ENCODE results near the gene FOXO6. TPM values are rescaled to one million over a fixed set of nuclear protein-coding genes. Genes with fewer than 3 reads are reported as not detected.
A peak's percentile ranks its signal among the peaks of the same experiment; 100 is the strongest.
"Not testable (repeated sequence)": the region's sequence is repeated elsewhere in the genome, so short reads cannot be mapped to it uniquely, and the experiment has no call there.

FOXO6 gene
- total RNA-seq, 1 experiment from 2014 or later: 0.18 TPM

GRCh38 chr1:41327383-41327999 is 33.7 kb upstream of the FOXO6 start:
- in situ Hi-C loops (cut with HindIII; ENCODE audit: low pct_unique_long_range_greater_than_20kb, low sequenced_read_pairs): no loop called here

GRCh38 chr1:41328001-41328615 is 33.1 kb upstream of the FOXO6 start:
- no peak for DNase-seq (ENCODE audit: low read depth, low spot score)
- in situ Hi-C loops (cut with HindIII; ENCODE audit: low pct_unique_long_range_greater_than_20kb, low sequenced_read_pairs): no loop called here

More at GRCh38 chr1:41327383-41327999, 33.7 kb upstream of the FOXO6 start:
- no peak for DNase-seq (ENCODE audit: low read depth, low spot score)

- DNase-seq (ENCODE audit: low read depth, low spot score): no peak
- in situ Hi-C loops (cut with HindIII; ENCODE audit: low pct_unique_long_range_greater_than_20kb, low sequenced_read_pairs): no loop called here
Observed at GRCh38 chr1:41328780-41329640, 32.2 kb upstream of the FOXO6 start.

GRCh38 chr1:41329662-41330587 is 31.3 kb upstream of the FOXO6 start:
- in situ Hi-C loops (cut with HindIII; ENCODE audit: low pct_unique_long_range_greater_than_20kb, low sequenced_read_pairs): no loop called here

GRCh38 chr1:41330588-41331545 is 30.4 kb upstream of the FOXO6 start:
- peak; percentile 67 for DNase-seq (ENCODE audit: low read depth, low spot score)
- in situ Hi-C loops (cut with HindIII; ENCODE audit: low pct_unique_long_range_greater_than_20kb, low sequenced_read_pairs): no loop called here

More at GRCh38 chr1:41329662-41330587, 31.3 kb upstream of the FOXO6 start:
- DNase-seq (ENCODE audit: low read depth, low spot score): no peak

- no peak for DNase-seq (ENCODE audit: low read depth, low spot score)
- in situ Hi-C loops (cut with HindIII; ENCODE audit: low pct_unique_long_range_greater_than_20kb, low sequenced_read_pairs): no loop called here
Observed at GRCh38 chr1:41331546-41331917, 29.7 kb upstream of the FOXO6 start.

- in situ Hi-C loops (cut with HindIII; ENCODE audit: low pct_unique_long_range_greater_than_20kb, low sequenced_read_pairs); DNase-seq (ENCODE audit: low read depth, low spot score): not testable (repeated sequence)
Observed at GRCh38 chr1:41332161-41332560, 29.1 kb upstream of the FOXO6 start.

- in situ Hi-C loops (cut with HindIII; ENCODE audit: low pct_unique_long_range_greater_than_20kb, low sequenced_read_pairs): no loop called here
- DNase-seq (ENCODE audit: low read depth, low spot score): peak; percentile 78
Observed at GRCh38 chr1:41333146-41333784, 28.0 kb upstream of the FOXO6 start.

- in situ Hi-C loops (cut with HindIII; ENCODE audit: low pct_unique_long_range_greater_than_20kb, low sequenced_read_pairs): no loop called here
- DNase-seq (ENCODE audit: low read depth, low spot score): no peak
Observed at GRCh38 chr1:41338820-41339219, 22.4 kb upstream of the FOXO6 start.

- in situ Hi-C loops (cut with HindIII; ENCODE audit: low pct_unique_long_range_greater_than_20kb, low sequenced_read_pairs): no loop called here
- DNase-seq (ENCODE audit: low read depth, low spot score): no peak
Observed at GRCh38 chr1:41340655-41341364, 20.4 kb upstream of the FOXO6 start.

- in situ Hi-C loops (cut with HindIII; ENCODE audit: low pct_unique_long_range_greater_than_20kb, low sequenced_read_pairs): no loop called here
- no peak for DNase-seq (ENCODE audit: low read depth, low spot score)
Observed at GRCh38 chr1:41341365-41341683, 19.9 kb upstream of the FOXO6 start.

GRCh38 chr1:41341772-41342562 is 19.3 kb upstream of the FOXO6 start:
- DNase-seq (ENCODE audit: low read depth, low spot score): no peak
- in situ Hi-C loops (cut with HindIII; ENCODE audit: low pct_unique_long_range_greater_than_20kb, low sequenced_read_pairs): no loop called here

- in situ Hi-C loops (cut with HindIII; ENCODE audit: low pct_unique_long_range_greater_than_20kb, low sequenced_read_pairs): no loop called here
- no peak for DNase-seq (ENCODE audit: low read depth, low spot score)
Observed at GRCh38 chr1:41342774-41343355, 18.4 kb upstream of the FOXO6 start.

GRCh38 chr1:41343790-41344699 is 17.2 kb upstream of the FOXO6 start:
- in situ Hi-C loops (cut with HindIII; ENCODE audit: low pct_unique_long_range_greater_than_20kb, low sequenced_read_pairs): no loop called here
- peak; percentile 38 for DNase-seq (ENCODE audit: low read depth, low spot score)
